Activated CD4-positive, alpha-beta T cell treated with anti-CD3 and anti-CD28 coated beads, Interleukin-2, Interleukin-6, amounts not matched to agents 100 ng/mL and 50 ng/mL, durations not matched to agents 16 hours and 8 hours (primary cell): ENCODE measurements around the gene FXYD4.
"Not testable (repeated sequence)": the region's sequence is repeated elsewhere in the genome, so short reads cannot be mapped to it uniquely, and the experiment has no call there.

Experiments used
- DNase-seq: peaks from one replicate; pipeline ENCODE4 v3.0.0-alpha.2; 2020

The FXYD4 gene

GRCh38 chr10:43371418-43371817, at the start of gene FXYD4:
Gene FXYD4, plus strand, starts transcription at chr10:43371636. Its CDS starts 2,111 bp downstream, at chr10:43373747.
- no peak for DNase-seq

GRCh38 chr10:43322331-43322730, 49.1 kb upstream of the FXYD4 start:
- DNase-seq, result no peak

- peak; percentile 85 for DNase-seq
These were observed 48.7 kb upstream of the FXYD4 start for GRCh38 chr10:43322769-43323168.

- DNase-seq, result no peak
These were observed 48.2 kb upstream of the FXYD4 start for GRCh38 chr10:43323245-43323644.

GRCh38 chr10:43324876-43325275, 46.6 kb upstream of the FXYD4 start:
- no peak for DNase-seq

- DNase-seq, result no peak
These were observed 44.3 kb upstream of the FXYD4 start for GRCh38 chr10:43327171-43327570.

- no peak for DNase-seq
These were observed 43.5 kb upstream of the FXYD4 start for GRCh38 chr10:43327986-43328385.

GRCh38 chr10:43328810-43329209, 42.6 kb upstream of the FXYD4 start:
- not testable (repeated sequence) for DNase-seq

GRCh38 chr10:43329246-43329885, 42.1 kb upstream of the FXYD4 start:
- DNase-seq, result not testable (repeated sequence)

GRCh38 chr10:43330049-43330823, 41.2 kb upstream of the FXYD4 start:
- not testable (repeated sequence) for DNase-seq

GRCh38 chr10:43330824-43331127, 40.7 kb upstream of the FXYD4 start:
- not testable (repeated sequence) for DNase-seq

- DNase-seq, result no peak
These were observed 37.8 kb upstream of the FXYD4 start for GRCh38 chr10:43333653-43334052.

GRCh38 chr10:43336061-43336460, 35.4 kb upstream of the FXYD4 start:
- DNase-seq, result no peak

GRCh38 chr10:43336641-43337318, 34.7 kb upstream of the FXYD4 start:
- DNase-seq, result no peak

GRCh38 chr10:43337536-43337935, 33.9 kb upstream of the FXYD4 start:
- not testable (repeated sequence) for DNase-seq

- DNase-seq, result no peak
These were observed 33.3 kb upstream of the FXYD4 start for GRCh38 chr10:43338117-43338516.

GRCh38 chr10:43339136-43339535, 32.3 kb upstream of the FXYD4 start:
- no peak for DNase-seq

- DNase-seq, result no peak
These were observed 31.3 kb upstream of the FXYD4 start for GRCh38 chr10:43340101-43340500.

GRCh38 chr10:43340619-43341018, 30.8 kb upstream of the FXYD4 start:
- no peak for DNase-seq

GRCh38 chr10:43341450-43341849, 30.0 kb upstream of the FXYD4 start:
- no peak for DNase-seq

GRCh38 chr10:43342279-43343125, 28.9 kb upstream of the FXYD4 start:
- DNase-seq, result no peak

- no peak for DNase-seq
These were observed 28.3 kb upstream of the FXYD4 start for GRCh38 chr10:43343126-43343525.

- DNase-seq, result no peak
These were observed 27.4 kb upstream of the FXYD4 start for GRCh38 chr10:43344051-43344450.
